CD1c-positive myeloid dendritic cell (primary cell): ENCODE measurements around the gene SPTBN5.

Experiments used
- DNase-seq: peaks from one replicate; pipeline ENCODE4 v3.0.0-alpha.2; 2016; ENCODE audit errors: extremely low spot score

The SPTBN5 gene

GRCh38 chr15:41903782-41904181 is 9.9 kb upstream of the SPTBN5 start:
- no peak for DNase-seq

GRCh38 chr15:41901431-41901830 is 7.6 kb upstream of the SPTBN5 start:
- DNase-seq = no peak

GRCh38 chr15:41900526-41901380 is 6.9 kb upstream of the SPTBN5 start:
- DNase-seq = no peak

- DNase-seq = no peak
Observed at GRCh38 chr15:41899854-41900442, 6.1 kb upstream of the SPTBN5 start.

- no peak for DNase-seq
Observed at GRCh38 chr15:41897363-41897799, 3.5 kb upstream of the SPTBN5 start.

- no peak for DNase-seq
Observed at GRCh38 chr15:41896566-41896965, 2.7 kb upstream of the SPTBN5 start.

- no peak for DNase-seq
Observed at GRCh38 chr15:41895957-41896356, 2.1 kb upstream of the SPTBN5 start.

GRCh38 chr15:41895491-41895890 is 1.6 kb upstream of the SPTBN5 start:
- DNase-seq = no peak

GRCh38 chr15:41894791-41895463 is 1.1 kb upstream of the SPTBN5 start:
- DNase-seq = peak; percentile 80

GRCh38 chr15:41894251-41894790 is 468 bp upstream of the SPTBN5 start:
- no peak for DNase-seq

GRCh38 chr15:41892621-41893421 is 1.0 kb downstream of the SPTBN5 start:
- no peak for DNase-seq

- no peak for DNase-seq
Observed at GRCh38 chr15:41891946-41892345, 1.9 kb downstream of the SPTBN5 start.

- no peak for DNase-seq
Observed at GRCh38 chr15:41891226-41891625, 2.6 kb downstream of the SPTBN5 start.

GRCh38 chr15:41890050-41890690 is 3.7 kb downstream of the SPTBN5 start:
- DNase-seq = no peak

- peak; percentile 27 for DNase-seq
Observed at GRCh38 chr15:41888662-41889253, 5.1 kb downstream of the SPTBN5 start.

- no peak for DNase-seq
Observed at GRCh38 chr15:41887893-41888292, 6.0 kb downstream of the SPTBN5 start.

GRCh38 chr15:41887161-41887560 is 6.7 kb downstream of the SPTBN5 start:
- no peak for DNase-seq

- no peak for DNase-seq
Observed at GRCh38 chr15:41886741-41887140, 7.1 kb downstream of the SPTBN5 start.

- no peak for DNase-seq
Observed at GRCh38 chr15:41885841-41886240, 8.0 kb downstream of the SPTBN5 start.

GRCh38 chr15:41885321-41885720 is 8.5 kb downstream of the SPTBN5 start:
- DNase-seq = no peak

GRCh38 chr15:41884458-41884857 is 9.4 kb downstream of the SPTBN5 start:
- no peak for DNase-seq
